Tibial nerve (tissue), 4 donors: ENCODE results near the gene CYB561A3. TPM values are rescaled to one million over a fixed set of nuclear protein-coding genes. Genes with fewer than 3 reads are reported as not detected.
A peak's percentile ranks its signal among the peaks of the same experiment; 100 is the strongest.

Experiments
- DNase-seq, 2 donors: peaks; one replicate each; pipeline ENCODE4 v3.0.0-alpha.2; 2019; ENCODE audit warnings: low spot score in 2 of 2
- H3K27ac ChIP-seq, 4 donors: fragments of 200-600 bp; sonication (generic) in 3 of 4; one replicate each; pipeline ENCODE4 v1.5.1; 2017 to 2019; ENCODE audit warnings: mild to moderate bottlenecking in 1 of 4
- H3K27me3 ChIP-seq, 2 donors: fragments of 200-600 bp; sonication (generic) in 1 of 2; one replicate each; pipeline versions ENCODE4 v1.5.1 to v1.6.0; 2017 to 2019
- H3K36me3 ChIP-seq, 3 donors: fragments of 200-600 bp; sonication (generic); one replicate each; pipeline ENCODE4 v1.5.1; 2018 to 2019
- H3K4me1 ChIP-seq, 4 donors: fragments of 200-600 bp; sonication (generic) in 3 of 4; one replicate each; pipeline ENCODE4 v1.5.1; 2017 to 2019
- H3K4me3 ChIP-seq, 4 donors: fragments of 200-600 bp; sonication (generic) in 3 of 4; one replicate each; pipeline ENCODE4 v1.5.1; 2017 to 2019; ENCODE audit warnings: mild to moderate bottlenecking in 1 of 4, moderate library complexity in 1 of 4
- H3K9me3 ChIP-seq, 4 donors: fragments of 200-600 bp; sonication (generic) in 3 of 4; one replicate each; pipeline ENCODE4 v1.5.1; 2017 to 2019
- CTCF ChIP-seq, 5 experiments: fragments of 200-600 bp in 3 of 5; fragments of 450-650 bp in 2 of 5; sonication (generic) in 3 of 5; IDR thresholded peaks; one replicate each; pipeline ENCODE4 v1.5.1; 2016 to 2019; ENCODE audit warnings: antibody characterized with exemption in 5 of 5, mild to moderate bottlenecking in 3 of 5, moderate library complexity in 2 of 5
- EP300 ChIP-seq, 2 donors: sonication (generic); formaldehyde crosslinking; IDR thresholded peaks; one replicate each; pipeline ENCODE4 v1.6.1; 2017; ENCODE audit warnings: antibody characterized with exemption in 2 of 2, mild to moderate bottlenecking in 1 of 2
- POLR2A ChIP-seq, 2 donors: fragments of 450-650 bp; IDR thresholded peaks; one replicate each; pipeline ENCODE4 v1.6.1; 2017; ENCODE audit warnings: antibody characterized with exemption in 2 of 2, mild to moderate bottlenecking in 2 of 2, moderate library complexity in 2 of 2
- WGBS, 2 donors: methylation state at CpG; one replicate each; pipeline ENCODE4 v1.1.5; 2018; 5-methylcytosine and 5-hydroxymethylcytosine counted together
- total RNA-seq, 4 donors: library from RNA; depleted of rRNA; stranded (reverse); fragments of >200 nt; gene quantifications; one replicate each; pipeline ENCODE4 v1.1.0, GENCODE V29; 2016

CYB561A3 gene
- total RNA-seq, 4 donors from 2014 or later, result 44.2 to 68.2 (median 45.8) TPM

GRCh38 chr11:61345170-61345610 is 16.5 kb downstream of the CYB561A3 start:
- no peak for TF ChIP-seq EP300 (IDR thresholded peaks at IDR 0.05)
- TF ChIP-seq CTCF (IDR thresholded peaks at IDR 0.05), result no peak
- no peak for TF ChIP-seq POLR2A (IDR thresholded peaks at IDR 0.05)
- Histone ChIP-seq H3K4me1 (peaks cover 0 to 4% (median 0%) of the 10 kb centered on the region in 4 donors), H3K27ac (peak overlapping the region in 1 of 4 donors; percentile 29), H3K9me3 (no peaks in the 10 kb centered on the region), H3K27me3 (no peaks in the 10 kb centered on the region), H3K36me3 (peaks cover 0 to 91% (median 0%) of the 10 kb centered on the region in 3 donors), H3K4me3 (no peak overlapping the region)
- WGBS, 2 donors, result 50 to 77% methylated on average over 2 to 4 of the region's 4 CpGs
- DNase-seq, result no peak

- Histone ChIP-seq H3K4me1 (peaks cover 0 to 4% (median 0%) of the 10 kb centered on the region in 4 donors), H3K27me3 (no peaks in the 10 kb centered on the region), H3K4me3 (no peak overlapping the region), H3K27ac (no peak overlapping the region), H3K9me3 (no peaks in the 10 kb centered on the region), H3K36me3 (peaks cover 0 to 90% (median 0%) of the 10 kb centered on the region in 3 donors)
- 88 to 92% methylated on average over 28 to 29 of the region's 29 CpGs for WGBS, 2 donors
- no peak for DNase-seq
- no peak for TF ChIP-seq CTCF (IDR thresholded peaks at IDR 0.05)
- TF ChIP-seq POLR2A (IDR thresholded peaks at IDR 0.05), result no peak
- no peak for TF ChIP-seq EP300 (IDR thresholded peaks at IDR 0.05)
Measured at GRCh38 chr11:61343792-61344745, 17.6 kb downstream of the CYB561A3 start.

- TF ChIP-seq CTCF (IDR thresholded peaks at IDR 0.05), result no peak
- peaks cover 0 to 4% (median 0%) of the 10 kb centered on the region in 4 donors for H3K4me1 ChIP-seq
- H3K27ac ChIP-seq, result no peak overlapping the region
- DNase-seq, result no peak
- H3K9me3 ChIP-seq, result no peaks in the 10 kb centered on the region
- no peak overlapping the region for H3K4me3 ChIP-seq
- no peaks in the 10 kb centered on the region for H3K27me3 ChIP-seq
- WGBS, 2 donors, result 83 to 84% methylated on average over 20 of the region's 20 CpGs
- peaks cover 0 to 88% (median 0%) of the 10 kb centered on the region in 3 donors for H3K36me3 ChIP-seq
Measured at GRCh38 chr11:61342207-61342803, 19.4 kb downstream of the CYB561A3 start.

- Histone ChIP-seq H3K36me3 (peaks cover 0 to 82% (median 0%) of the 10 kb centered on the region in 3 donors), H3K27me3 (no peaks in the 10 kb centered on the region), H3K4me3 (no peak overlapping the region), H3K27ac (no peak overlapping the region), H3K9me3 (no peaks in the 10 kb centered on the region), H3K4me1 (peaks cover 0 to 5% (median 0%) of the 10 kb centered on the region in 4 donors)
- TF ChIP-seq EP300 (IDR thresholded peaks at IDR 0.05) (no peak), CTCF (IDR thresholded peaks at IDR 0.05) (no peak), POLR2A (IDR thresholded peaks at IDR 0.05) (no peak)
- DNase-seq, result no peak
- 86 to 100% methylated on average over 4 of the region's 4 CpGs for WGBS, 2 donors
Measured at GRCh38 chr11:61341706-61342105, 20.0 kb downstream of the CYB561A3 start.

- no peaks in the 10 kb centered on the region for H3K27me3 ChIP-seq
- peaks cover 0 to 75% (median 0%) of the 10 kb centered on the region in 3 donors for H3K36me3 ChIP-seq
- DNase-seq, result no peak
- no peak overlapping the region for H3K4me3 ChIP-seq
- H3K4me1 ChIP-seq, result peaks cover 0 to 12% (median 0%) of the 10 kb centered on the region in 4 donors
- H3K27ac ChIP-seq, result no peak overlapping the region
- TF ChIP-seq CTCF (IDR thresholded peaks at IDR 0.05) (no peak), POLR2A (IDR thresholded peaks at IDR 0.05) (no peak)
- WGBS, 2 donors, result 92 to 94% methylated on average over 2 of the region's 2 CpGs
- no peaks in the 10 kb centered on the region for H3K9me3 ChIP-seq
Measured at GRCh38 chr11:61340979-61341378, 20.7 kb downstream of the CYB561A3 start.
